Neural progenitor cell (in vitro differentiated cells): ENCODE measurements around the gene ZDHHC14. TPM values are rescaled to one million over a fixed set of nuclear protein-coding genes. Genes with fewer than 3 reads are reported as not detected.

Experiments used
- DNase-seq: peaks from one replicate; pipeline ENCODE4 v3.0.0-alpha.2; 2016; ENCODE audit warnings: low spot score
- H2AFZ ChIP-seq: fragments of 200-600 bp; sonication (generic); replicated peaks from 2 replicates; pipeline ENCODE4 v1.6.1; 2016; ENCODE audit warnings: antibody characterized with exemption
- H3F3A ChIP-seq: fragments of 200-600 bp; sonication (generic); 2 replicates; pipeline ENCODE4 v1.6.1; 2016; ENCODE audit warnings: antibody characterized with exemption, low read depth
- H3K27ac ChIP-seq: fragments of 200-600 bp; sonication (generic); 2 replicates; pipeline ENCODE4 v1.5.1; 2016; ENCODE audit warnings: mild to moderate bottlenecking
- H3K27me3 ChIP-seq: fragments of 200-600 bp; sonication (generic); 2 replicates; pipeline ENCODE4 v1.6.1; 2016; ENCODE audit warnings: mild to moderate bottlenecking, moderate library complexity
- H3K36me3 ChIP-seq: fragments of 200-600 bp; sonication (generic); 2 replicates; pipeline ENCODE4 v1.5.1; 2016
- H3K4me1 ChIP-seq: fragments of 200-600 bp; sonication (generic); 2 replicates; pipeline ENCODE4 v1.6.1; 2016; ENCODE audit warnings: mixed run types
- H3K4me2 ChIP-seq: fragments of 200-600 bp; sonication (generic); 2 replicates; pipeline ENCODE4 v1.6.1; 2016
- H3K4me3 ChIP-seq: fragments of 200-600 bp; sonication (generic); 2 replicates; pipeline ENCODE4 v1.5.1; 2016
- H3K79me2 ChIP-seq: fragments of 200-600 bp; sonication (generic); 2 replicates; pipeline ENCODE4 v1.6.1; 2016; ENCODE audit warnings: low read depth
- H3K9ac ChIP-seq: fragments of 200-600 bp; sonication (generic); 2 replicates; pipeline ENCODE4 v1.6.1; 2016
- H3K9me3 ChIP-seq: fragments of 200-600 bp; sonication (generic); 2 replicates; pipeline ENCODE4 v1.5.1; 2016; ENCODE audit warnings: low read depth
- H4K20me1 ChIP-seq: fragments of 200-600 bp; sonication (generic); 2 replicates; pipeline ENCODE4 v1.6.1; 2016; ENCODE audit warnings: low read depth
- H3K27ac Mint-ChIP-seq: 3 replicates; pipeline ENCODE4 v1.8.0; 2021; ENCODE audit warnings: mixed read lengths
- H3K27me3 Mint-ChIP-seq: 2 replicates; pipeline ENCODE4 v1.8.0; 2022; ENCODE audit warnings: low read depth, mild to moderate bottlenecking, inconsistent platforms, moderate library complexity, mixed read lengths; ENCODE audit not compliant: insufficient read depth
- H3K36me3 Mint-ChIP-seq: 3 replicates; pipeline ENCODE4 v1.8.0; 2021; ENCODE audit warnings: mixed read lengths
- H3K4me1 Mint-ChIP-seq: 3 replicates; pipeline ENCODE4 v1.8.0; 2021; ENCODE audit warnings: mixed read lengths
- H3K4me3 Mint-ChIP-seq: 3 replicates; pipeline ENCODE4 v1.8.0; 2021; ENCODE audit warnings: mild to moderate bottlenecking, moderate library complexity, mixed read lengths
- H3K9me3 Mint-ChIP-seq: 3 replicates; pipeline ENCODE4 v1.8.0; 2020; ENCODE audit warnings: mixed read lengths
- EZH2 ChIP-seq: fragments of 200-600 bp; sonication (generic); IDR thresholded peaks from 2 replicates; pipeline ENCODE4 v1.6.1; 2017; ENCODE audit warnings: antibody characterized with exemption, mild to moderate bottlenecking, moderate library complexity
- EZH2phosphoT487 ChIP-seq: fragments of 200-600 bp; sonication (generic); IDR thresholded peaks from 2 replicates; pipeline ENCODE4 v1.6.1; 2017; ENCODE audit warnings: antibody characterized with exemption
- total RNA-seq: library from RNA; depleted of rRNA; stranded (reverse); fragments of >200 nt; gene quantifications from 2 replicates; pipeline ENCODE4 v1.2.3, GENCODE V29; 2015; ENCODE audit warnings: low replicate concordance
- TF ChIP-seq, protein P1 (sequence below): fragments of 200-600 bp; sonication (generic); IDR thresholded peaks from 2 replicates; pipeline ENCODE4 v1.5.1; 2017; ENCODE audit warnings: antibody characterized with exemption, mild to moderate bottlenecking

Gene ZDHHC14
- total RNA-seq, 1 donor from 2014 or later: 14.5 TPM

DNA sequence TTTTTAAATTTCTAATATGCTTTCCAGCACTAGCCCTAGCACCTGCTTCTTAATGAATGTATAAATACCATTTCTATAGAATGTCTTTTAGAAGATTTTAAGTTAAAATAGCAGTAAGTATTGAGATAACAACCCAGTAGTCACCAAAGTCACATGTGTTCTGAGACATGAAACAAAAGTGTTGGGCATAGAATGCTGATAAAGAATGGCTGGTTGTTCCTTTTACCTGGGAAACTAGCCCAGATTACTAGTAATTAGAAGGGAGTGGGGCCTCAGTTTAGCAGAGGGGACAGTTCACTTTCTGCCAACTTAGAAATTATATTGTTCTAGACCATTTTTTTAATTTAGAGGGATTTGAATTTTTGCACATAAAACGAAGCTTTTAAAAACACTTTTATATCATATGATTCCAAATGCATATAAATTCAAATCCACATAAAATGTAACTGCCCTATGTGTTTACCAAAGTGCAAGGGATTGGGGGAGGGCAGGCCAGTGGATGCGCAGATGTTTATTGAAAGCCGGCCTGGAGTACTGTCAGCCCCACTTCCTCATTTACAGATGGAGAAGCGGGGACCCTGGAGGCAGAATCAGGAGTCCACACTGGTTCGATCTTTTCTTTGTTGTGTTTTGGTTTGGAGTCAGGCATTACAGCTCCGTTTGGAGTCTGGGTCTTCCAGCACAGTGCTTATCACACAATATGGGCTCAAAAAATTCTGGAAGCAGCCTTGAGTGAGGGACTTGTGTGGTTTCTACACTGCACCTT, 139.8 kb downstream of the ZDHHC14 start:
- Histone ChIP-seq H3K4me3 (no peak overlapping the region), H3K4me2 (no peak overlapping the region), H3K79me2 (no peaks in the 10 kb centered on the region), H3F3A (no peaks in the 10 kb centered on the region), H3K27ac (no peak overlapping the region), H2AFZ (no peak overlapping the region), H3K36me3 (no peaks in the 10 kb centered on the region), H4K20me1 (no peaks in the 10 kb centered on the region), H3K4me1 (peaks cover 8% of the 10 kb centered on the region), H3K9ac (no peak overlapping the region), H3K27me3 (no peaks in the 10 kb centered on the region), H3K9me3 (no peaks in the 10 kb centered on the region)
- Mint-ChIP-seq H3K27me3 (peaks cover 4% of the 10 kb centered on the region), H3K36me3 (peaks cover under 1% of the 10 kb centered on the region), H3K4me1 (peaks cover 11% of the 10 kb centered on the region), H3K9me3 (peaks cover under 1% of the 10 kb centered on the region), H3K27ac (no peak overlapping the region), H3K4me3 (no peak overlapping the region)
- TF ChIP-seq, protein P1, sequence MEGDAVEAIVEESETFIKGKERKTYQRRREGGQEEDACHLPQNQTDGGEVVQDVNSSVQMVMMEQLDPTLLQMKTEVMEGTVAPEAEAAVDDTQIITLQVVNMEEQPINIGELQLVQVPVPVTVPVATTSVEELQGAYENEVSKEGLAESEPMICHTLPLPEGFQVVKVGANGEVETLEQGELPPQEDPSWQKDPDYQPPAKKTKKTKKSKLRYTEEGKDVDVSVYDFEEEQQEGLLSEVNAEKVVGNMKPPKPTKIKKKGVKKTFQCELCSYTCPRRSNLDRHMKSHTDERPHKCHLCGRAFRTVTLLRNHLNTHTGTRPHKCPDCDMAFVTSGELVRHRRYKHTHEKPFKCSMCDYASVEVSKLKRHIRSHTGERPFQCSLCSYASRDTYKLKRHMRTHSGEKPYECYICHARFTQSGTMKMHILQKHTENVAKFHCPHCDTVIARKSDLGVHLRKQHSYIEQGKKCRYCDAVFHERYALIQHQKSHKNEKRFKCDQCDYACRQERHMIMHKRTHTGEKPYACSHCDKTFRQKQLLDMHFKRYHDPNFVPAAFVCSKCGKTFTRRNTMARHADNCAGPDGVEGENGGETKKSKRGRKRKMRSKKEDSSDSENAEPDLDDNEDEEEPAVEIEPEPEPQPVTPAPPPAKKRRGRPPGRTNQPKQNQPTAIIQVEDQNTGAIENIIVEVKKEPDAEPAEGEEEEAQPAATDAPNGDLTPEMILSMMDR: no peak
- TF ChIP-seq EZH2 (no peak), EZH2phosphoT487 (no peak)
- no peak for DNase-seq

DNA sequence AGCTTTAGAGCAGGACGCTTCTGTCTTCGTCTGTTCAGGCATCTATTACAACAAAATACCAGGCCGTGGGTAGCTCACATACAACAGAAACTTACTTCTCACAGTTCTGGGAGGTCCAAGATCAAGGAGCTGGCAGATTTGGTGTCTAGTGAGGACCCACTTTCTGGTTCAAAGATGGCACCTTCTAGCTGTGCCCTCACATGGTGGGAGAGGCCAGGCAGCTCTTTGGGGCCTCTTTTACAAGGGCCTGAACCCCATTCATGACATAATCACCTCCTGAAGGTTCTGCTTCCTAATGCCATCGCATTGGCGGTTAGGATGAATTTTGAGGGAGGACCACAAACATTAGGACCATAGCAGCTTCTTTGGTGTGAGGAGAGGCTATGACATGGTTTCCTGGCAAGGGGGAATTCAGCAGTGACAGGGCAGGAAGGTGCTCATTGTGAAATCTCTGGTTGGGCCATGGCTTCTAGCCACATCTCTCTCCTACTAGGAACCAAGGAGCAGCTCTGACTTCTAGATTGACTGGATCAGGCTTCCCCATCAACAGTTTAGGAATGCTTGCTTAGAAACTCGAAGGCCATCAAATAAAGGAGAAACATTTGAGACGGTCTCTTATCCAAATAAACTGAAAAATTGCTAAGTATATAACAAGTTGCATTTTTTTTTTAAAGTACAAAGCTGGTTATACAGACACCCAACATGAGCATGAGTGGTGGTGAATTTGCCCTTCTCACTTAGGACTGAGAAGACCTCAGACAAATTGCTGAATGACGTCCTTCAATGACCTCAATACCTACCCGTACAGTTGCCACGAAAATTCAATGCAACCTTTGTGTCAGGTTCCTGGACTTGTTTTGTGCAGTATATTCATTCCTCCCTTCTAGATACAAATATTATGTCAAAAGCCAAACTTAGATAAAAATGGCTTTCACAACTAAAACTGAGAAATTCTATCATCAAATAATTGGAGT, 140.7 kb downstream of the ZDHHC14 start:
- H2AFZ ChIP-seq: no peak overlapping the region
- H3K4me2 ChIP-seq: no peak overlapping the region
- Mint-ChIP-seq H3K36me3 (peaks cover 2% of the 10 kb centered on the region), H3K9me3 (peaks cover 2% of the 10 kb centered on the region), H3K4me1 (peaks cover 11% of the 10 kb centered on the region), H3K27ac (no peak overlapping the region), H3K27me3 (peaks cover 4% of the 10 kb centered on the region), H3K4me3 (no peak overlapping the region)
- no peaks in the 10 kb centered on the region for H3K27me3 ChIP-seq
- H3F3A ChIP-seq: no peaks in the 10 kb centered on the region
- no peaks in the 10 kb centered on the region for H3K9me3 ChIP-seq
- peaks cover 8% of the 10 kb centered on the region for H3K4me1 ChIP-seq
- no peak for TF ChIP-seq EZH2phosphoT487
- no peak for TF ChIP-seq EZH2
- TF ChIP-seq, protein P1: no peak
- H3K36me3 ChIP-seq: no peaks in the 10 kb centered on the region
- no peak overlapping the region for H3K9ac ChIP-seq
- H4K20me1 ChIP-seq: no peaks in the 10 kb centered on the region
- no peak overlapping the region for H3K27ac ChIP-seq
- no peaks in the 10 kb centered on the region for H3K79me2 ChIP-seq
- DNase-seq: no peak
- no peak overlapping the region for H3K4me3 ChIP-seq

DNA sequence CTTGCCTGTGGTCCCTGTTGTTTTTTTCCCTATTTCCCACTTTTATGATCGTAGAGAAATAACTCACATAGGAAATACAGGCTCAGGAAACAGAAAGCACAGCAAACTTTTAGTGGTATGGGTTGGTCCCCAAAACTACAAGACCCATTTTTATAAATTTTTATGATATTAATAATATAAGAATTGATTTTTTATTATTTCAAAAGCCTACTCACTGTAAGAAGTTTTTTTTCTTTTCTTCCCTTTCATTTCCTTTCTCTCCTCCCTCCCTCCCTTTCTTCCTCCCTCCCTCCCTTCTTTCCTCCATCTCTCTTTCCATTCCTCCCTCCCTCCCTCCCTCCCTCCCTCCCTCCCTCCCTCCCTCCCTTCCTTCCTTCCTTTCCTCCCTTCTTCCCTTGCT, 141.5 kb downstream of the ZDHHC14 start:
- Mint-ChIP-seq H3K4me3 (no peak overlapping the region), H3K27ac (no peak overlapping the region), H3K4me1 (peaks cover 11% of the 10 kb centered on the region), H3K36me3 (peaks cover 2% of the 10 kb centered on the region), H3K27me3 (peaks cover 2% of the 10 kb centered on the region), H3K9me3 (peaks cover 2% of the 10 kb centered on the region)
- Histone ChIP-seq H3K27ac (no peak overlapping the region), H2AFZ (no peak overlapping the region), H3K4me2 (no peak overlapping the region), H3K27me3 (no peaks in the 10 kb centered on the region), H3K79me2 (no peaks in the 10 kb centered on the region), H3K9ac (no peak overlapping the region), H3F3A (no peaks in the 10 kb centered on the region), H3K9me3 (no peaks in the 10 kb centered on the region), H3K4me3 (no peak overlapping the region), H3K4me1 (peaks cover 8% of the 10 kb centered on the region), H3K36me3 (no peaks in the 10 kb centered on the region), H4K20me1 (no peaks in the 10 kb centered on the region)
- DNase-seq: no peak
- TF ChIP-seq EZH2phosphoT487 (no peak), EZH2 (no peak)
- TF ChIP-seq, protein P1: no peak
